Activated CD8-positive, alpha-beta memory T cell treated with anti-CD3 and anti-CD28 coated beads, Interleukin-2, amount 50 U/mL, for 24 hours (primary cell): ENCODE results near the gene IRF1.
"Not testable (repeated sequence)": the region's sequence is repeated elsewhere in the genome, so short reads cannot be mapped to it uniquely, and the experiment has no call there.

Experiments
- DNase-seq: peaks from one replicate; pipeline ENCODE4 v3.0.0-alpha.2; 2020; ENCODE audit errors: extremely low read depth

The IRF1 gene

DNA sequence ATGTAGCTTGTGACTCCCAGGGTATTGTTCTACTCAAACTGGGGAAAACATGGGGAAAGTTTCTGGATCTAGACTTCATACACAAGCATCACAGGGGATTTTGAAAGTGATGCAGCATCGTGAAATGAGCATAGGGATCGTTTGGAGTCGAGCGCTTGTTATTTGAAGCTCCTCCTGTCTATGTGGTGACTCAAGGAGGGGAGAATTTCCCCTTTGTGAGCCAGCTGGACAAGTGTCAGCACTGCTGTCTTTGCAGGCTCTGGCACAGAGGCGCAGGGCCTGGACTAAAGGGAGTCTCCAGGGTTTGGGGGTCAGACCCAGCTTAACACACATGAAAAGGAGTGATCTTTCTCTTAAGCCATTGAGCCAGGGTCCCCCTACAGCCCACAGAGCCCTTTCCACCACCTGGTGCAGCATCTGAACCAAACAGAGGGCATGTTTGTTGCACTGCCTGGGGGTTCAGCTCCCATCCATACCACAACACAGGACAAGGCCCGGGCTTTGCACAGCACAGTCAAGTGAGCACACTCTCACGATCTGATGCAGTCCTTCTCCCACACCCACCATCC lies 51.0 kb downstream of the IRF1 start:
- DNase-seq = no peak

DNA sequence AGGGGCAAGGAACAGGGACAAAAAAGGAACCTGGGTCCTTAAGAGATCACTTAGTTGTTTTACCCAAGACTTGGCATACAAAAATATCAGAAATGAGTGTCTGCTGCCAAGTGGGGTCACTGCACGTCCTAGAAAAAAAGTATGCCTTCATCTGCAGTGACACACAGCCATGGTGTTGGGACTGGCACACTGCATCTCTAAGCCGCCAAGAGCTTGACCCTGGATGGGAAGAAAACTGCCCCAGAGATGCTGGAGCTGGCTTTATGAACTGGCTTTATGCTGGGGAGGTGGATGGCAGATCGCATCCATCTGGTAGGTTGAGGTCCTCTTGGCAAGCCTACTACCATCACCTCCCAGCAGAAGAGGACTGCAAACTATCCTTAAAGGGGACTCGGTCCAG lies 51.7 kb downstream of the IRF1 start:
- no peak for DNase-seq

DNA sequence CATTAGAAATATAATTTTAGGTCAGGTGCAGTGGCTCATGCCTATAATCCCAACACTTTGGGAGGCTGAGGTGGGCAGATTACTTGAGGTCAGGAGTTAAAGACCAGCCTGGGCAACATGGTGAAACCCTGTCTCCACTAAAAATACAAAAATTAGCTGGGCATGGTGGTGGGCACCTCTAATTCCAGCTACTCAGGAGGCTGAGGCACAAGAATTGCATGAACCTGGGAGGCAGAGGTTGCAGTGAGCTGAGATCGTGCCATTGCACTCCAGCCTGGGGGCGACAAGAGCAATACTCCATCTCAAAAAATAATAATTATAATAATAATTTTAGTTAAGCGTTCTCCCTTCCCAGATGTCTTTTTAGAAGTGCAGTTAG lies 52.3 kb downstream of the IRF1 start:
- DNase-seq = not testable (repeated sequence)

DNA sequence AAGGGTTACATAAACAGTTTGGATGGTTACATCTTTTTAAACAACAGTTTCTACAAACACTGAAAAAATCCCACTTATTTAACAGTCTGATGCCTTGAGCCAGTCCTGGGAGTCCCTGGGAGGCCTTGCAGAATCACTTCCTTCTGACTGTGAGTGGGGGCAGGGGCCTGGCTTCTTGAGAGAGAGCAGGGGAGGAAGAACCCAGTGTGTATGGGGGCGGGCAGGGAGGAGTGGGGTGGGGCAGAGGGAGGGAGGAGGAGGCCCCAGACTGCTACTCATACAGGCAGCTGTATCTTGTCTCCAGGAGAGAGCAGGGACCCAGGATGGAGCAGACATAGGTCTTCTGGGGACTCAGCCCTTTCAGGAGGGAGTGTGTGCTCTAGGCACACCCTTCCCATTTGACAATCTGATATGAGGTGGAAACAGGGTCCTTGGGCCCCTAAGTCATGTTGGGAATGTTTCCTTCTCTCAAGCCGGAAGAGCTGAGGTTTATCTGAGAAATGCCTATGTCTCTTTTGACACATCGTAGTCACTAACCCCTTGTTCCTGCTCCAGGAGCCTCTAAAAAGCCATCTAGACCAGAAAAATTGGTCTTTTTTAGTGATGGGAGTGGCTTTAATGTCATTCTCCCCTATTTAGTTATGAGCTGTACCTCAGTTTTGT lies 52.8 kb downstream of the IRF1 start:
- DNase-seq = no peak

DNA sequence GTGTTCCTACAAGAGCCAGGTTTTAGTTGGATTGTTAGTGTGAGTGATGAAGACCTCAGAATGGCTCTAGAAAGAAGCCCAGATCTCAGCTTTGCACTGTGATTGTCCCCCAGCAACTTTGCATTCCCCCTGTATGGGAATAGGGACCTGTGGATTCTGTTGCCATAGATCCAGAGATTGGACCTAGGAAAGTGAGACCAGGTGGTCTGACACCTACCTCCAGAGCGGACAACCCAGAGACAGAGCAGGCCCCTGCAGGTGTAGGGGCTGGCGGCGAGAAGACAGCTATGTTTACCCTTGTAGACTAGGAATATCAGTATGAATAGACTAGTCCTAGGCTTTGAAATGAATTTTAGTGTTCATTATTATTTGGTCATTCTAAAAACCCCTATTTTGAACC lies 53.6 kb downstream of the IRF1 start:
- DNase-seq = no peak

DNA sequence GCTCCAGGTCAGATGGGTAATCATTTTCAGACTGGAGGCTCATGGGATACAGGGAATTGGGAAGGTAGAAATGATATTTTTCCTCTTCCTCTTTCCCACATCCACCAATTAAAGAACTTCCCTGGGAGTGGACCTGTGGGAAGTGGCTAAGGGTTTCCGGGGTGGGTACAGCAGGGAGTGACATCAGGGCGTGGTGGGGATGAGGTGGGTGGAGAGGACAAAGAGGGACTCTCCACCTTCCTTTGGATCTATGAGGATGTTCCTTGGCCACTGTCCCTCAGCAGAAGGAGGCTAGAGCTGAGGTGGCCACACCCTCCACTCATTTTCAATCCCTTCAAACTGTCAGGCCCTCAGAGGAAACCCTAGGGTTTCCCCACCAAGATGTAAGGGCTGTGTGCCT lies 54.7 kb downstream of the IRF1 start:
- DNase-seq = no peak

DNA sequence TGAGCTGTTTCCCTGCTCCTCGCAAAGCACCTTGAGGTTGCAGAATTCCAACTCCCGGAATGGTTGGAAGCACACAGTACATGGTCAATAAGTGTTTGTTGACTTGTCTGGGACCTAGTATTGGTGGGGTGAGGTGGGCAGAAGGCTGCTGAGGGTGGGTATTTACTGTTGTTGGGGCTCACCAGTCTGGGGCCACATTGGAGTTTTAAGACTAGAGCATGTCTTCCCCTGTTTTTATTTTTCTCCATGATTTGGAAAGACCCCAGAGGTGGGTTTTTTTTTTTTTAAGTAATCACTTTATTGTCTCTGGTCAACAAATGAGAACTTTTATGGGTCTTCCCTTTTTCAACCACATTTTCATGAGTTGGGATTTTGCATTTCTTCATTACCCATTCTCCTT lies 55.1 kb downstream of the IRF1 start:
- DNase-seq = no peak

DNA sequence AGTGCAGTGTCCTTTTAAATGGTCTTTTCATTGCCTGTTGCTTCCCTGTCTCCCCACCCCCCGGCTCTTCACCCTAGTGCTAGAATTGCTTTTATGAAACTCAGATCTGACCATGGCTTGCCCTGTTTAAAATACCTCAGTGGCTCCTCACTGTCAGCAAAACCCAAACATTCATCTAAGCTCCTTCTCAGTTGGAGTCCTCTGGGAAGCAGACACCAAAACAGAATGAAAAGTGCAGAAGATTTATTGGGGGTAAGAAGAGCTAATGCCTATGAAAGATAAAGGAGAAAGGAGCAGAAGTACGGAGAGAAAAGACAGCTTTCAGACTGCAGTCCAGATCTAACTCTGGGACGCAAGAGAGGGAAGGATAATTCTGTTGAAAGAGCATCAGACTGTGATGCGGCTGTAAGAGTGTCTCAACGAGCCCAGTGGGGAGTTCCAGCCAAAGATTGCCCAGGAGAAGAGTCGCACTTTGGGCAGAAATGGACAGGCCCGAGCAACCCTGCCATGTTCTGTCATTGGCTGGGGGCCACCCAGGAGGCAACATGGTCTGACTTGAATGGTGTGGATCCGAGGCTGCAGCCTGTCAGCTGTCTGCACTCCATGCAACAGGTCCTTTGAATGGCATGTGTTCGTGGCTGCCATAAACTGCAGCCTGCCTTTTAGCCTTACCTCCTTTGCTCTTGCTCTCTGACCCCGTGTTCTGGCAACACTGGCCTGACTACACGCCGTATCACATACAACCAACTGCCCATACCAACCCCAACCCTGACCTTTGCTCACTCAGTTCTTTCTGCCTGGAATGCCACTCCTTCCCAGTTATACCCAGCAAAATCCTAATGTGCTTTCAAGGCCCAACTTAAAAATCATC lies 55.9 kb downstream of the IRF1 start:
- no peak for DNase-seq

DNA sequence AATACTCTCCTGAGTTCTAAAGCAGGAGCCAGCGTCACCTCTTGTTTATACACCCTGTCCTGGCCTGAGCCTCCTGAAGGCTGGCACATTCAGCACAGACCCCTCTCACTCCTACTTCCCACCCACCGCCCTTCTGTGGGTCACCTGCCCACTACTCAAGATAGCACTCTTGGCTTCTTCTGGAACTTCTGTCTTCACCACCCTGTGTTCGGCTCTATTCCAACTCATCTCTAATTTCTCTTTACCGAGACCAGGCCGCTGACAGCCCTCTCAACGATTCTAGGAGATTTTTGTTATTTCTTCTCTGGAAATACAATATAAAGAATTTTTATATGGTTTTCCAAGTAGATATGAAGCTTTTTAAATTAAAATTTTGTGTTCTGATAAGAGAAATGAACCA lies 57.4 kb downstream of the IRF1 start:
- DNase-seq = no peak

DNA sequence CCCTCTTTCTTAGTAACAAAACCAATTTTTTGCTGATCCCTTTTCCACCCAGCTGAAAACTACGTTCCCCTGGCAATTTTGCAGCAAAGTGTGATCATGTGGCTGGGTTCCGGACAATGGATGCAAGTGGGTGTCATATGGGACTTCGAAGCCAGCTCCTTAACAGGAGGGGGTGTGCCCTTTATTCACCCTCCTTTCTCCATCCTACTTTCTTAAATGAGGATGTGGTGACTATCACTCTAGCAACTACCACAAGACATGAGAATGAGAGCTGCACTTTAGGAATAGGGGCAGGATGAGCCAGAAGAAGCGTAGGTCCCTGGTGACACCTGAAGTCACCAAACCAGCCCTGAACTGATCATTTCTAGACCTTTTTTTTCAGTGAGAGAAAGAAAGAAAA lies 58.9 kb downstream of the IRF1 start:
- no peak for DNase-seq
